Measurements from ENCODE around the gene TMEM144.

The TMEM144 gene

GRCh38 chr4:158168606-158169005, 41.7 kb upstream of the TMEM144 start:
- no peak for TF ChIP-seq ZFX (IDR thresholded peaks at IDR 0.05)
- TF ChIP-seq, protein P1, sequence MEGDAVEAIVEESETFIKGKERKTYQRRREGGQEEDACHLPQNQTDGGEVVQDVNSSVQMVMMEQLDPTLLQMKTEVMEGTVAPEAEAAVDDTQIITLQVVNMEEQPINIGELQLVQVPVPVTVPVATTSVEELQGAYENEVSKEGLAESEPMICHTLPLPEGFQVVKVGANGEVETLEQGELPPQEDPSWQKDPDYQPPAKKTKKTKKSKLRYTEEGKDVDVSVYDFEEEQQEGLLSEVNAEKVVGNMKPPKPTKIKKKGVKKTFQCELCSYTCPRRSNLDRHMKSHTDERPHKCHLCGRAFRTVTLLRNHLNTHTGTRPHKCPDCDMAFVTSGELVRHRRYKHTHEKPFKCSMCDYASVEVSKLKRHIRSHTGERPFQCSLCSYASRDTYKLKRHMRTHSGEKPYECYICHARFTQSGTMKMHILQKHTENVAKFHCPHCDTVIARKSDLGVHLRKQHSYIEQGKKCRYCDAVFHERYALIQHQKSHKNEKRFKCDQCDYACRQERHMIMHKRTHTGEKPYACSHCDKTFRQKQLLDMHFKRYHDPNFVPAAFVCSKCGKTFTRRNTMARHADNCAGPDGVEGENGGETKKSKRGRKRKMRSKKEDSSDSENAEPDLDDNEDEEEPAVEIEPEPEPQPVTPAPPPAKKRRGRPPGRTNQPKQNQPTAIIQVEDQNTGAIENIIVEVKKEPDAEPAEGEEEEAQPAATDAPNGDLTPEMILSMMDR (conservative IDR thresholded peaks at IDR 0.05): no peak
- H3K27ac ChIP-seq: no peak overlapping the region

GRCh38 chr4:158169506-158169905, 40.8 kb upstream of the TMEM144 start:
- TF ChIP-seq, protein P1 (conservative IDR thresholded peaks at IDR 0.05): no peak
- no peak for TF ChIP-seq ZFX (IDR thresholded peaks at IDR 0.05)
- H3K27ac ChIP-seq: no peak overlapping the region

DNA sequence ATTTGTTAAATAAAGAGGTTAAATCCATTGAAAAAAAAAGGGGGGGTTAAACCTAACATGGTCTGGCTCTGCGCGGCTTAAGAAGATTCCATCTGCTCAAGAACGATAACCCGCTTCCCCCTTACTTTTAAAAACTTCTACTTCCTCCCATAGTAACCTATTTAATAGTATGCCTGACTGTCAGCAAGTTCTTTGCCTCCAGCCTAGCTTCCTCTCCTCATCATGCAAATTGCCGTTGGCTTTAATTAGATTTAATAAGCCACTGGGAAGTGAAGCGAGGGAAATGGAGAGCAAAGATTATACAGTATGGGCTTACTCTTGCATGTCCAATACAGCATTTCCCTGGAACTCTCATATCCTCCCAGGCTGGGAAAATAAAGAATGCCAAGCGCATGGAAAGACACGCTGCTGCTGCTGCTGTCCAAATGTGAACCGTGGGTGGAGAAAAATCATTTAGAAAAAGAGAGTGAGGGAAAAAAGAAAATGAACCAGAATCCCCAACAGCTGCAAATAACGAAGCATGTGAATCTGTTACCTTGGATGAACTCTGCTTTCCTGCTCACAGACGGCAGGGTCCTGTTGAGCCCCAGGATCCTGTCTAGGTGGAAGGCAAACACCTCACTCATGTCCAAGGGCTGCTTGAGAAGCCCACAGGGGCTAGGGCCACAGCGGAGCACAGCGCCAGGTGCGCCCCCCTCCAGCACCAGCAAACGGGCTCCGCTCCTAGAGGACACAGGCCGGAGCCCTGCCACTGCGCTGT, 40.2 kb upstream of the TMEM144 start:
- no peak for TF ChIP-seq ZFX (IDR thresholded peaks at IDR 0.05)
- TF ChIP-seq, protein P1 (conservative IDR thresholded peaks at IDR 0.05): no peak
- peak overlapping the region; percentile 39; the same call in 1 of the 2 replicates for H3K27ac ChIP-seq

- no peak for TF ChIP-seq ZFX (IDR thresholded peaks at IDR 0.05)
- TF ChIP-seq, protein P1 (conservative IDR thresholded peaks at IDR 0.05): peak; percentile 54
- H3K27ac ChIP-seq: peak overlapping the region; percentile 39; the same call in 1 of the 2 replicates
Measured at GRCh38 chr4:158170691-158171561, 39.4 kb upstream of the TMEM144 start.

GRCh38 chr4:158172261-158173258, 37.7 kb upstream of the TMEM144 start, which contains the start of gene GASK1B:
Gene GASK1B (minus strand): TSS chr4:158173025. CDS start chr4:158171375, 1,650 bp downstream.
- TF ChIP-seq, protein P1 (conservative IDR thresholded peaks at IDR 0.05): peak; percentile 82
- no peak for TF ChIP-seq ZFX (IDR thresholded peaks at IDR 0.05)
- H3K27ac ChIP-seq: peak within 1 kb of the TSS; percentile 42; the same call in 1 of the 2 replicates

DNA sequence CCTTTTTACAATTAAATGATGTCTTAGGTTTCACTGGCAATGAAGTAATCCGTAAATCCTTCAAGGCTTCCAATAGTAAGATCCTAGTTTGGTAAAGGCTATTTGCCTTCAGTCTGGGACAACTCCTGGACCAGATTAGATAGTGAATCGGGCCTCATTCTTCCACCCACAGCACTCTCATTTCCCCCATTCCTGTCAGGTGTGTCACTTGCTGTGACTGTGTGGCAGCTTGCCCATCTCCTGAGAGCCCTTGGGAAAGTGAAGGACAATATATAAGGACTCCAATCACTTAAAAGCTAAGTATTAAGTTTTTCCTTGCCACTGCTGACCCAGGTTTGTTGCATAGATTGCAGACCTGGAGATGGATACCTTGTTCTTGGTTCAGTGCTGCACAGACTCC, 34.2 kb upstream of the TMEM144 start:
- no peak overlapping the region for H3K27ac ChIP-seq
- TF ChIP-seq, protein P1 (conservative IDR thresholded peaks at IDR 0.05): no peak
- no peak for TF ChIP-seq ZFX (IDR thresholded peaks at IDR 0.05)
